H1 (cell line): ENCODE results near the gene HS3ST5. TPM values are rescaled to one million over a fixed set of nuclear protein-coding genes. Genes with fewer than 3 reads are reported as not detected.

Experiments
- CTCF ChIA-PET: fragments of 300-600 bp; sonication (Branson Sonifier 250); formaldehyde crosslinking; loops from one replicate; lab custom pipeline; 2021; ENCODE audit not compliant: partially characterized antibody; lab: Charles Lee
- POLR2A ChIA-PET: fragments of 300-600 bp; sonication (Branson Sonifier 250); formaldehyde crosslinking; loops from one replicate; lab custom pipeline; 2021; ENCODE audit warnings: inconsistent platforms; ENCODE audit not compliant: partially characterized antibody; lab: Charles Lee
- DNase-seq, 2 experiments: peaks; one replicate each; pipeline versions ENCODE4 v3.0.0 to v3.0.0-alpha.2; 2010 to 2022; ENCODE audit warnings: low spot score in 2 of 2, low read depth in 1 of 2, mixed read lengths in 1 of 2
- FAIRE-seq: peaks from 2 replicates; lab custom pipeline; 2011; peaks lifted over from hg19 to GRCh38; lab: Jason Lieb, UNC
- H2AFZ ChIP-seq: 2 replicates; pipeline ENCODE4 v1.8.1; 2012; ENCODE audit warnings: low read length, inconsistent platforms
- H2AK5ac ChIP-seq: 2 replicates; pipeline ENCODE4 v1.6.1; 2013; ENCODE audit warnings: low read depth, low read length
- H2BK120ac ChIP-seq: replicated peaks from 2 replicates; pipeline ENCODE3; 2013; ENCODE audit warnings: low read depth, low read length, inconsistent platforms
- H2BK12ac ChIP-seq: 2 replicates; pipeline ENCODE4 v1.6.1; 2013; ENCODE audit warnings: low read depth, low read length
- H2BK15ac ChIP-seq: 2 replicates; pipeline ENCODE4 v1.6.1; 2013; ENCODE audit warnings: low read length
- H2BK20ac ChIP-seq: 2 replicates; pipeline ENCODE4 v1.6.1; 2013; ENCODE audit warnings: low read length
- H2BK5ac ChIP-seq: 2 replicates; pipeline ENCODE4 v1.6.1; 2013; ENCODE audit warnings: low read depth, low read length
- H3K14ac ChIP-seq: 2 replicates; pipeline ENCODE4 v1.6.1; 2013; ENCODE audit warnings: inconsistent platforms; ENCODE audit not compliant: insufficient read length
- H3K18ac ChIP-seq: 2 replicates; pipeline ENCODE4 v1.6.1; 2013; ENCODE audit warnings: low read length; ENCODE audit errors: extremely low read depth
- H3K23ac ChIP-seq: 2 replicates; pipeline ENCODE4 v1.6.1; 2013; ENCODE audit warnings: inconsistent platforms; ENCODE audit not compliant: insufficient read length
- H3K23me2 ChIP-seq: 2 replicates; pipeline ENCODE4 v1.6.1; 2013; ENCODE audit warnings: low read depth, low read length
- H3K27ac ChIP-seq: 2 replicates; pipeline ENCODE4 v1.6.1; 2011; ENCODE audit warnings: low read depth, low read length, inconsistent platforms
- H3K27me3 ChIP-seq, 4 experiments: replicated peaks in 1 of 4; 1 replicate in 1 of 4; 2 replicates in 3 of 4; pipeline versions ENCODE4 v1.6.1 to v1.8.1; 2011 to 2013; ENCODE audit warnings: low read length in 3 of 4, mild to moderate bottlenecking in 3 of 4, inconsistent platforms in 2 of 4, mixed read lengths in 2 of 4, moderate library complexity in 1 of 4; ENCODE audit not compliant: control insufficient read depth in 3 of 4, insufficient read depth in 3 of 4; ENCODE audit errors: extremely low read depth in 1 of 4
- H3K36me3 ChIP-seq, 4 experiments: 2 replicates each; pipeline versions ENCODE4 v1.6.1 to v1.8.1; 2011 to 2013; ENCODE audit warnings: mild to moderate bottlenecking in 4 of 4, low read length in 3 of 4, moderate library complexity in 2 of 4, control low read depth in 1 of 4, inconsistent platforms in 1 of 4; ENCODE audit not compliant: insufficient read depth in 4 of 4, control insufficient read depth in 2 of 4
- H3K4ac ChIP-seq: replicated peaks from 2 replicates; pipeline ENCODE3; 2013; ENCODE audit warnings: low read length, low read depth, mixed read lengths, inconsistent platforms; ENCODE audit not compliant: insufficient read length
- H3K4me1 ChIP-seq, 4 experiments: replicated peaks in 1 of 4; 1 replicate in 1 of 4; 2 replicates in 3 of 4; pipeline versions ENCODE4 v1.6.1 to v1.8.1; 2011 to 2013; ENCODE audit warnings: low read length in 3 of 4, inconsistent platforms in 2 of 4, mixed read lengths in 1 of 4; ENCODE audit not compliant: insufficient read depth in 4 of 4, control insufficient read depth in 3 of 4
- H3K4me2 ChIP-seq, 2 experiments: 2 replicates each; pipeline versions ENCODE4 v1.6.1 to v1.8.1; 2011 to 2013; ENCODE audit warnings: low read depth in 2 of 2, low read length in 2 of 2, control low read depth in 1 of 2, inconsistent platforms in 1 of 2, mild to moderate bottlenecking in 1 of 2; ENCODE audit not compliant: insufficient read depth in 1 of 2
- H3K4me3 ChIP-seq, 4 experiments: fragments of 200-600, 300-600 bp in 1 of 4; sonication (generic), shearing (Covaris generic), sonication (Bioruptor Twin) in 1 of 4; 2 replicates each; pipeline versions ENCODE4 v1.5.1 to v1.8.1; 2011 to 2016; ENCODE audit warnings: low read length in 4 of 4, low read depth in 3 of 4, control low read depth in 2 of 4, inconsistent platforms in 2 of 4, mild to moderate bottlenecking in 2 of 4, mixed read lengths in 1 of 4, moderate library complexity in 1 of 4; ENCODE audit not compliant: insufficient read depth in 2 of 4; ENCODE audit errors: extremely low read depth in 1 of 4
- H3K56ac ChIP-seq: replicated peaks from 2 replicates; pipeline ENCODE3; 2013; ENCODE audit warnings: low read depth, mild to moderate bottlenecking, mixed read lengths, low read length, inconsistent platforms; ENCODE audit not compliant: insufficient read length
- H3K79me1 ChIP-seq: 2 replicates; pipeline ENCODE4 v1.6.1; 2013; ENCODE audit warnings: low read depth, low read length, control low read depth
- H3K79me2 ChIP-seq, 2 experiments: 2 replicates each; pipeline versions ENCODE4 v1.6.1 to v1.8.1; 2012 to 2013; ENCODE audit warnings: low read length in 2 of 2, mild to moderate bottlenecking in 2 of 2, inconsistent platforms in 1 of 2; ENCODE audit not compliant: insufficient read depth in 2 of 2, control insufficient read depth in 1 of 2
- H3K9ac ChIP-seq, 4 experiments: replicated peaks in 1 of 4; 1 replicate in 1 of 4; 2 replicates in 3 of 4; pipeline versions ENCODE4 v1.6.1 to v1.8.1; 2011 to 2013; ENCODE audit warnings: low read depth in 3 of 4, low read length in 3 of 4, control low read depth in 2 of 4, mild to moderate bottlenecking in 2 of 4, moderate library complexity in 2 of 4, inconsistent platforms in 1 of 4; ENCODE audit errors: extremely low read depth in 1 of 4
- H3K9me3 ChIP-seq, 2 experiments: 2 replicates each; pipeline versions ENCODE4 v1.6.1 to v1.8.1; 2012 to 2013; ENCODE audit warnings: mild to moderate bottlenecking in 2 of 2, moderate library complexity in 2 of 2, control low read depth in 1 of 2, inconsistent platforms in 1 of 2, low read depth in 1 of 2, low read length in 1 of 2, mixed read lengths in 1 of 2; ENCODE audit not compliant: insufficient read depth in 2 of 2
- H4K20me1 ChIP-seq, 2 experiments: replicated peaks in 1 of 2; 2 replicates each; pipeline versions ENCODE3 to v1.8.1; 2011 to 2013; ENCODE audit warnings: inconsistent platforms in 2 of 2, low read length in 2 of 2, mild to moderate bottlenecking in 1 of 2; ENCODE audit not compliant: insufficient read depth in 2 of 2, control insufficient read depth in 1 of 2
- H4K5ac ChIP-seq: 2 replicates; pipeline ENCODE4 v1.6.1; 2013; ENCODE audit warnings: low read length, low read depth, mixed read lengths, inconsistent platforms; ENCODE audit not compliant: insufficient read length
- H4K8ac ChIP-seq: 2 replicates; pipeline ENCODE4 v1.8.0; 2013; ENCODE audit warnings: mild to moderate bottlenecking, moderate library complexity, low read length, inconsistent platforms; ENCODE audit not compliant: insufficient read depth; ENCODE audit errors: extremely low read depth
- H4K91ac ChIP-seq: replicated peaks from 2 replicates; pipeline ENCODE3; 2013; ENCODE audit warnings: low read length, mixed read lengths, inconsistent platforms; ENCODE audit not compliant: insufficient read length
- CBX8 ChIP-seq: fragments of 300-800, 300-1000 bp; sonication (generic); IDR thresholded peaks from 2 replicates; pipeline ENCODE4 v1.7.1; 2016; ENCODE audit warnings: low read depth, low read length, borderline replicate concordance
- CEBPB ChIP-seq: IDR thresholded peaks from 2 replicates; pipeline ENCODE4 v1.6.1; 2012; ENCODE audit warnings: low read depth, low read length
- E2F6 ChIP-seq: IDR thresholded peaks from 2 replicates; pipeline ENCODE4 v1.6.1; 2012; ENCODE audit warnings: inconsistent platforms
- EGR1 ChIP-seq: IDR thresholded peaks from 2 replicates; pipeline ENCODE4 v1.6.1; 2011; ENCODE audit warnings: low read depth, low read length, borderline replicate concordance
- KDM5A ChIP-seq: fragments of 200-600 bp; IDR thresholded peaks from 2 replicates; pipeline ENCODE4 v1.7.1; 2012; ENCODE audit warnings: mild to moderate bottlenecking, low read length, inconsistent platforms, mixed read lengths
- NANOG ChIP-seq: IDR thresholded peaks from 2 replicates; pipeline ENCODE4 v1.6.1; 2011; ENCODE audit warnings: low read length, low read depth, mild to moderate bottlenecking, inconsistent platforms; ENCODE audit not compliant: insufficient read depth, poor library complexity, severe bottlenecking
- PHF8 ChIP-seq: fragments of 200-600 bp; sonication (generic); conservative IDR thresholded peaks from 2 replicates; pipeline ENCODE4 v1.7.1; 2012; ENCODE audit warnings: low read depth, mild to moderate bottlenecking, inconsistent platforms, low read length, moderate library complexity
- POLR2AphosphoS5 ChIP-seq: IDR thresholded peaks from 2 replicates; pipeline ENCODE4 v1.6.1; 2011; ENCODE audit warnings: low read depth, low read length
- RNF2 ChIP-seq: fragments of 200-900, 300-1000 bp; sonication (generic); IDR thresholded peaks from 2 replicates; pipeline ENCODE4 v1.7.1; 2016; ENCODE audit warnings: borderline replicate concordance, low read depth, mild to moderate bottlenecking, antibody characterized with exemption, low read length; ENCODE audit not compliant: poor library complexity, severe bottlenecking; ENCODE audit errors: missing control alignments
- SAP30 ChIP-seq: fragments of 300-600 bp; sonication (generic); IDR thresholded peaks from 2 replicates; pipeline ENCODE4 v1.7.1; 2012; ENCODE audit warnings: low read length, moderate library complexity, mild to moderate bottlenecking, inconsistent platforms; ENCODE audit not compliant: insufficient read depth, insufficient replicate concordance
- TAF7 ChIP-seq: optimal IDR thresholded peaks from 2 replicates; pipeline ENCODE3; 2011; ENCODE audit warnings: low read depth, mild to moderate bottlenecking, inconsistent platforms, low read length, moderate library complexity, borderline replicate concordance
- TEAD4 ChIP-seq: IDR thresholded peaks from 2 replicates; pipeline ENCODE4 v1.6.1; 2012; ENCODE audit warnings: low read depth, low read length, inconsistent platforms, mixed read lengths
- ZNF274 ChIP-seq: IDR thresholded peaks from 2 replicates; pipeline ENCODE4 v1.7.0; 2012; ENCODE audit warnings: low read length, borderline replicate concordance; ENCODE audit errors: extremely low read depth
- WGBS, 2 experiments: shearing (Covaris generic) in 1 of 2; methylation state at CpG; one replicate each; pipeline versions ENCODE4 v1.1.6 to v1.1.7; 2013 to 2015; ENCODE audit warnings: low lambda C conversion rate in 2 of 2, mixed read lengths in 2 of 2, inconsistent platforms in 1 of 2, low coverage in 1 of 2, missing lambda C conversion rate in 1 of 2; ENCODE audit not compliant: insufficient replicate concordance in 2 of 2, insufficient coverage in 1 of 2, insufficient read length in 1 of 2; ENCODE audit errors: extremely low coverage in 1 of 2, missing lambda C conversion rate in 1 of 2; 5-methylcytosine and 5-hydroxymethylcytosine counted together
- polyA plus RNA-seq, 7 experiments: library from polyadenylated mRNA; depleted of rRNA in 3 of 7; stranded (reverse) in 5 of 7; unstranded in 2 of 7; fragments of >200 nt in 5 of 7; fragments of 200-250 nt in 2 of 7; gene quantifications; 1 replicate in 5 of 7; 2 replicates in 1 of 7; 4 replicates in 1 of 7; pipeline versions ENCODE4 v1.2.1 to v1.2.3, GENCODE V29; 2011 to 2013; ENCODE audit warnings: missing spikeins in 2 of 7, mixed read lengths in 2 of 7
- total RNA-seq: library from RNA; stranded (reverse); fragmentation: NEBNext Ultra II Directional; extraction: Animal tissue kit (Norgen Biotek cat#: 25700); gene quantifications from 2 replicates; pipeline ENCODE4 v1.2.1, GENCODE V29; 2021

The HS3ST5 gene
- total and polyA plus RNA-seq, 2 of the 8 experiments (the other 6 are each of a cell fraction or from before 2014, with no cell fraction given), result 1.2 to 9.9 TPM

GRCh38 chr6:114258376-114258775 lies 84.4 kb downstream of the HS3ST5 start:
- peaks cover 0 to 13% (median 0%) of the 10 kb centered on the region in 4 experiments; a peak in 3 of 8 replicates for H3K36me3 ChIP-seq
- H2BK12ac ChIP-seq, result no peak overlapping the region
- H2BK5ac ChIP-seq, result no peak overlapping the region
- no peak overlapping the region for H2AK5ac ChIP-seq
- H2AFZ ChIP-seq, result no peak overlapping the region
- no peak overlapping the region for H2BK120ac ChIP-seq
- H4K20me1 ChIP-seq, result no peaks in the 10 kb centered on the region
- no peak overlapping the region for H3K9ac ChIP-seq
- H4K91ac ChIP-seq, result no peak overlapping the region
- H3K79me1 ChIP-seq, result no peaks in the 10 kb centered on the region; the same call in 1 of the 2 replicates
- no peak overlapping the region for H3K27ac ChIP-seq
- no peak overlapping the region for H3K23ac ChIP-seq
- H3K56ac ChIP-seq, result no peak overlapping the region
- H3K4me2 ChIP-seq, result no peak overlapping the region
- FAIRE-seq (no peak), DNase-seq (no peak)
- H3K18ac ChIP-seq, result no peak overlapping the region; the same call in 1 of the 2 replicates
- ChIA-PET CTCF (interaction anchor here (1.3 to 1.4 kb wide), 2 partner anchors 113 to 150 kb away, joined by 3 to 4 read pairs; no protein-coding TSS in a partner anchor), POLR2A (no interaction called here)
- no peaks in the 10 kb centered on the region; a peak in 1 of 4 replicates for H3K79me2 ChIP-seq
- no peak overlapping the region for H2BK15ac ChIP-seq
- no peak overlapping the region for H4K8ac ChIP-seq
- H3K4me1 ChIP-seq, result peaks cover 0 to 2% (median 0%) of the 10 kb centered on the region in 4 experiments; a peak in 2 of 7 replicates
- no peak overlapping the region for H4K5ac ChIP-seq
- peaks cover 12 to 19% of the 10 kb centered on the region in 2 experiments; a peak in 3 of 4 replicates for H3K9me3 ChIP-seq
- no peak overlapping the region for H3K4me3 ChIP-seq
- H3K14ac ChIP-seq, result no peak overlapping the region
- no peak overlapping the region for H2BK20ac ChIP-seq
- 80% methylated on average over 2 of the region's 2 CpGs; no CpG with 5 or more reads in 1 of the 2 experiments for WGBS, 2 experiments
- H3K27me3 ChIP-seq, result no peaks in the 10 kb centered on the region
- H3K4ac ChIP-seq, result no peak overlapping the region
- H3K23me2 ChIP-seq, result no peaks in the 10 kb centered on the region
- TF ChIP-seq KDM5A (no peak), TAF7 (no peak), NANOG (no peak), EGR1 (no peak), ZNF274 (no peak), CBX8 (no peak), SAP30 (no peak), E2F6 (no peak), PHF8 (no peak), TEAD4 (no peak), POLR2AphosphoS5 (no peak), CEBPB (no peak), RNF2 (no peak)
